ENCODE results near the gene PLEKHG4. TPM values are rescaled to one million over a fixed set of nuclear protein-coding genes. Genes with fewer than 3 reads are reported as not detected.

The PLEKHG4 gene
- total and polyA plus RNA-seq, 9 of the 15 experiments (the other 6 are each of a cell fraction or from before 2014, with no cell fraction given), result 3.7 to 36.8 (median 17.9) TPM

GRCh38 chr16:67244387-67245185 is 34.7 kb upstream of the PLEKHG4 start (continued):
- TF ChIP-seq E2F8 (IDR thresholded peaks at IDR 0.05; ENCODE audit: low read depth, partially characterized antibody) (no peak), KDM5B (IDR thresholded peaks at IDR 0.05; ENCODE audit: insufficient replicate concordance, low read depth, low read length) (peak; percentile 10), RFX1 (IDR thresholded peaks at IDR 0.05) (no peak), TRIM28 (IDR thresholded peaks at IDR 0.05) (no peak), POLR3A (IDR thresholded peaks at IDR 0.05; ENCODE audit: borderline replicate concordance, extremely low read depth, insufficient read depth, insufficient read length) (no peak), CCAR2 (IDR thresholded peaks at IDR 0.05; ENCODE audit: low read depth, low read length) (no peak), ZNF395 (CRISPR knock-in tag; IDR thresholded peaks at IDR 0.05) (no peak), ZNF740 (CRISPR knock-in tag; IDR thresholded peaks at IDR 0.05) (0 out of 2 replicates have a peak, but pooled peaks have one; percentile 36), ZNF740 (tag; IDR thresholded peaks at IDR 0.05) (no peak), TFE3 (CRISPR knock-in tag; IDR thresholded peaks at IDR 0.05) (no peak), THRAP3 (IDR thresholded peaks at IDR 0.05; ENCODE audit: borderline replicate concordance) (no peak), ZNF766 (CRISPR knock-in tag; conservative IDR thresholded peaks at IDR 0.05) (no peak), HNRNPL (IDR thresholded peaks at IDR 0.05; ENCODE audit: low read depth, low read length) (no peak), ILK (tag; IDR thresholded peaks at IDR 0.05; ENCODE audit: borderline replicate concordance, low read depth) (no peak), PKNOX1 (IDR thresholded peaks at IDR 0.05) (no peak), PREB (CRISPR knock-in tag; IDR thresholded peaks at IDR 0.05) (no peak), CHD1 (IDR thresholded peaks at IDR 0.05; ENCODE audit: low read length) (no peak)
